SH-SY5Y (cell line): ENCODE results near the gene MARCKSL1.

Experiments
- GATA2 ChIP-seq: IDR thresholded peaks from 2 replicates; pipeline ENCODE4 v1.6.1; 2011; ENCODE audit warnings: mild to moderate bottlenecking, low read depth, low read length
- GATA3 ChIP-seq: IDR thresholded peaks from 2 replicates; pipeline ENCODE4 v1.6.1; 2011; ENCODE audit warnings: low read depth, mild to moderate bottlenecking, low read length, moderate library complexity

The MARCKSL1 gene

GRCh38 chr1:32335790-32336590 lies at the start of gene MARCKSL1:
TSS of gene MARCKSL1 (minus strand) at chr1:32336233. CDS start at chr1:32336033, 200 bp downstream.
- TF ChIP-seq GATA3: no peak
- no peak for TF ChIP-seq GATA2

- TF ChIP-seq GATA2 (no peak), GATA3 (no peak)
These were observed 44.0 kb upstream of the MARCKSL1 start for GRCh38 chr1:32380057-32380456.

- TF ChIP-seq GATA3 (no peak), GATA2 (no peak)
These were observed 41.6 kb upstream of the MARCKSL1 start for GRCh38 chr1:32377541-32378220.

- TF ChIP-seq GATA3: no peak
- no peak for TF ChIP-seq GATA2
These were observed 40.2 kb upstream of the MARCKSL1 start for GRCh38 chr1:32376199-32376598.

GRCh38 chr1:32373996-32374592 lies 38.1 kb upstream of the MARCKSL1 start:
- TF ChIP-seq GATA3 (no peak), GATA2 (no peak)

- no peak for TF ChIP-seq GATA2
- TF ChIP-seq GATA3: no peak
These were observed 36.2 kb upstream of the MARCKSL1 start for GRCh38 chr1:32372149-32372756.

- TF ChIP-seq GATA3: no peak
- TF ChIP-seq GATA2: no peak
These were observed 32.0 kb upstream of the MARCKSL1 start for GRCh38 chr1:32367912-32368635.

- TF ChIP-seq GATA2: no peak
- no peak for TF ChIP-seq GATA3
These were observed 29.4 kb upstream of the MARCKSL1 start for GRCh38 chr1:32365445-32365844.

- TF ChIP-seq GATA3 (no peak), GATA2 (no peak)
These were observed 28.8 kb upstream of the MARCKSL1 start for GRCh38 chr1:32364836-32365235.

- TF ChIP-seq GATA3 (no peak), GATA2 (no peak)
These were observed 27.7 kb upstream of the MARCKSL1 start for GRCh38 chr1:32363713-32364112.

- TF ChIP-seq GATA2 (no peak), GATA3 (no peak)
These were observed 26.7 kb upstream of the MARCKSL1 start, which contains the start of the genes FAM229A and TSSK3 for GRCh38 chr1:32362474-32363313. TSS of gene FAM229A (minus strand) at chr1:32362485. CDS start at chr1:32362091, 394 bp downstream. TSS of gene TSSK3 (plus strand) at chr1:32362539. CDS start at chr1:32362702, 163 bp downstream.

- TF ChIP-seq GATA3 (no peak), GATA2 (no peak)
These were observed 25.8 kb upstream of the MARCKSL1 start for GRCh38 chr1:32361674-32362473.
